GM18951 (cell line): ENCODE data around the gene MIEF1.
"Not testable (repeated sequence)": the region's sequence is repeated elsewhere in the genome, so short reads cannot be mapped to it uniquely, and the experiment has no call there.

ENCODE experiments used
- POLR2A ChIP-seq: IDR thresholded peaks from 4 replicates; pipeline ENCODE4 v1.6.1; 2011; ENCODE audit warnings: mild to moderate bottlenecking; ENCODE audit not compliant: insufficient read length, insufficient read depth; ENCODE audit errors: extremely low read depth
- in situ Hi-C: fragments of 300-500 bp; cut with MboI; formaldehyde crosslinking; loops from one replicate; pipeline ENCODE4 v1.12.0; 2022; ENCODE audit warnings: low sequenced_read_pairs, mixed read lengths, inconsistent platforms; ENCODE audit not compliant: unreplicated experiment

Gene MIEF1

GRCh38 chr22:39518144-39518786 is 16.2 kb downstream of the MIEF1 start:
- in situ Hi-C loops = no loop called here
- TF ChIP-seq POLR2A = no peak

GRCh38 chr22:39518996-39519680 is 17.0 kb downstream of the MIEF1 start:
- TF ChIP-seq POLR2A = no peak
- in situ Hi-C loops = no loop called here

- peak; percentile 75 for TF ChIP-seq POLR2A
- in situ Hi-C loops = no loop called here
Measured at GRCh38 chr22:39519681-39520225, 17.7 kb downstream of the MIEF1 start.

- in situ Hi-C loops = no loop called here
- TF ChIP-seq POLR2A = peak; percentile 98
Measured at GRCh38 chr22:39520226-39521105, 18.4 kb downstream of the MIEF1 start, which contains the start of gene ATF4. TSS of gene ATF4 (plus strand) at chr22:39520562. CDS start at chr22:39521446, 884 bp downstream.

GRCh38 chr22:39521106-39521885 is 19.2 kb downstream of the MIEF1 start:
- in situ Hi-C loops = not testable (repeated sequence)

- in situ Hi-C loops = not testable (repeated sequence)
- TF ChIP-seq POLR2A = peak; percentile 9
Measured at GRCh38 chr22:39522091-39522490, 20.0 kb downstream of the MIEF1 start.

GRCh38 chr22:39522567-39523300 is 20.6 kb downstream of the MIEF1 start:
- in situ Hi-C loops = no loop called here

GRCh38 chr22:39524089-39524752 is 22.1 kb downstream of the MIEF1 start:
- in situ Hi-C loops = no loop called here
- peak; percentile 38 for TF ChIP-seq POLR2A

More at GRCh38 chr22:39522567-39523300, 20.6 kb downstream of the MIEF1 start:
- TF ChIP-seq POLR2A = peak; percentile 61

- in situ Hi-C loops = loop anchor here (25.0 kb wide), 1 partner anchor 812 kb away; the partner anchor contains the start of gene ADSL
- TF ChIP-seq POLR2A = peak; percentile 34
Measured at GRCh38 chr22:39524753-39525657, 22.9 kb downstream of the MIEF1 start.

GRCh38 chr22:39525658-39525975 is 23.5 kb downstream of the MIEF1 start:
- in situ Hi-C loops = loop anchor here (25.0 kb wide), 1 partner anchor 812 kb away; the partner anchor contains the start of gene ADSL

GRCh38 chr22:39526736-39527171 is 24.7 kb downstream of the MIEF1 start:
- peak; percentile 28 for TF ChIP-seq POLR2A
- in situ Hi-C loops = loop anchor here (25.0 kb wide), 1 partner anchor 811 kb away; the partner anchor contains the start of gene ADSL

More at GRCh38 chr22:39525658-39525975, 23.5 kb downstream of the MIEF1 start:
- TF ChIP-seq POLR2A = peak; percentile 32
